Panc1 (cell line): ENCODE measurements around the gene TRABD2A.

Experiments
- CTCF ChIP-seq: fragments of 450-650 bp; IDR thresholded peaks from 2 replicates; pipeline ENCODE4 v1.5.1; 2017; ENCODE audit warnings: mild to moderate bottlenecking
- POLR2AphosphoS5 ChIP-seq: IDR thresholded peaks from 2 replicates; pipeline ENCODE4 v1.6.1; 2012; ENCODE audit warnings: mild to moderate bottlenecking, low read depth, low read length, moderate library complexity
- REST ChIP-seq, 2 experiments: IDR thresholded peaks; 2 replicates each; pipeline ENCODE4 v1.6.1; 2011 to 2012; ENCODE audit warnings: low read depth in 2 of 2, control low read depth in 1 of 2, low read length in 1 of 2, mild to moderate bottlenecking in 1 of 2, moderate library complexity in 1 of 2; ENCODE audit not compliant: insufficient read depth in 1 of 2
- SIN3A ChIP-seq: IDR thresholded peaks from 2 replicates; pipeline ENCODE4 v1.6.1; 2012; ENCODE audit warnings: low read depth, mild to moderate bottlenecking, low read length, moderate library complexity, borderline replicate concordance; ENCODE audit not compliant: insufficient read depth
- TCF7L2 ChIP-seq: IDR thresholded peaks from 2 replicates; pipeline ENCODE4 v1.6.1; 2011; ENCODE audit warnings: mild to moderate bottlenecking, low read depth, low read length, inconsistent platforms

GRCh38 chr2:84873350-84873749 lies 7.5 kb downstream of the TRABD2A start:
- TF ChIP-seq CTCF, result no peak
- no peak for TF ChIP-seq TCF7L2
- no peak for TF ChIP-seq REST (IDR thresholded peaks at IDR 0.05; ENCODE audit: insufficient read depth in 1 of 2, low read depth in 2 of 2, low read length in 1 of 2)
- TF ChIP-seq POLR2AphosphoS5, result no peak
- TF ChIP-seq SIN3A, result no peak
